PFSK-1 (cell line): ENCODE measurements around the gene LRP2.

ENCODE experiments used
- POLR2AphosphoS5 ChIP-seq: IDR thresholded peaks from 2 replicates; pipeline ENCODE4 v1.6.1; 2012; ENCODE audit warnings: low read depth, mild to moderate bottlenecking, control low read depth, low read length, moderate library complexity
- REST ChIP-seq, 2 experiments: IDR thresholded peaks; 2 replicates each; pipeline versions ENCODE4 v1.6.1 to v1.8.0; 2011 to 2012; ENCODE audit warnings: low read depth in 2 of 2, low read length in 2 of 2, control low read depth in 1 of 2, inconsistent platforms in 1 of 2, mild to moderate bottlenecking in 1 of 2, moderate library complexity in 1 of 2; ENCODE audit not compliant: insufficient read depth in 1 of 2
- SIN3A ChIP-seq: IDR thresholded peaks from 2 replicates; pipeline ENCODE4 v1.6.1; 2012; ENCODE audit warnings: mild to moderate bottlenecking, low read length, moderate library complexity, borderline replicate concordance; ENCODE audit not compliant: insufficient read depth
- TAF1 ChIP-seq: IDR thresholded peaks from 2 replicates; pipeline ENCODE4 v1.6.1; 2012; ENCODE audit warnings: low read length, control low read depth, borderline replicate concordance; ENCODE audit not compliant: insufficient read depth

- no peak for TF ChIP-seq POLR2AphosphoS5
- no peak for TF ChIP-seq REST (IDR thresholded peaks at IDR 0.05; ENCODE audit: insufficient read depth in 1 of 2, low read depth in 2 of 2, low read length in 2 of 2)
- TF ChIP-seq TAF1 = no peak
- no peak for TF ChIP-seq SIN3A
Observed at GRCh38 chr2:169087757-169088379, 274.5 kb downstream of the LRP2 start.
